Transverse colon (tissue), 4 donors: Measurements from ENCODE around the gene GALNT17. TPM values are rescaled to one million over a fixed set of nuclear protein-coding genes. Genes with fewer than 3 reads are reported as not detected.

ENCODE experiments used
- DNase-seq: peaks from one replicate; pipeline ENCODE4 v3.0.0-alpha.2; 2019
- H3K27ac ChIP-seq, 4 donors: fragments of 200-600 bp; sonication (generic); 2 replicates each; pipeline ENCODE4 v1.5.1; 2016 to 2018; ENCODE audit warnings: inconsistent platforms in 4 of 4
- H3K27me3 ChIP-seq: fragments of 200-600 bp; sonication (generic); 2 replicates; pipeline ENCODE4 v1.5.1; 2017; ENCODE audit warnings: inconsistent platforms
- H3K36me3 ChIP-seq, 4 donors: fragments of 200-600 bp; sonication (generic); 2 replicates each; pipeline ENCODE4 v1.5.1; 2017 to 2019; ENCODE audit warnings: inconsistent platforms in 4 of 4
- H3K4me1 ChIP-seq, 4 donors: fragments of 200-600 bp; sonication (generic); 2 replicates each; pipeline ENCODE4 v1.5.1; 2017 to 2020; ENCODE audit warnings: inconsistent platforms in 4 of 4
- H3K4me3 ChIP-seq, 4 donors: fragments of 200-600 bp; sonication (generic); 1 replicate in 1 of 4; 2 replicates in 3 of 4; pipeline versions ENCODE4 v1.5.1 to v1.6.1; 2017 to 2019; ENCODE audit warnings: inconsistent platforms in 4 of 4
- H3K9me3 ChIP-seq, 2 donors: fragments of 200-600 bp; sonication (generic); 2 replicates each; pipeline ENCODE4 v1.5.1; 2017 to 2019; ENCODE audit warnings: inconsistent platforms in 2 of 2
- EP300 ChIP-seq: sonication (generic); formaldehyde crosslinking; IDR thresholded peaks from one replicate; pipeline ENCODE4 v1.6.1; 2017; ENCODE audit warnings: antibody characterized with exemption, low read depth
- POLR2A ChIP-seq: fragments of 450-650 bp; IDR thresholded peaks from one replicate; pipeline ENCODE4 v1.6.1; 2016; ENCODE audit warnings: antibody characterized with exemption, mild to moderate bottlenecking, moderate library complexity
- POLR2AphosphoS5 ChIP-seq, 3 donors: sonication (generic); formaldehyde crosslinking; IDR thresholded peaks; one replicate each; pipeline ENCODE4 v1.6.1; 2016; ENCODE audit warnings: antibody characterized with exemption in 3 of 3
- WGBS, 2 donors: methylation state at CpG; one replicate each; pipeline ENCODE4 v1.1.5; 2018; ENCODE audit warnings: low coverage in 1 of 2; 5-methylcytosine and 5-hydroxymethylcytosine counted together
- in situ Hi-C, 4 donors: fragments of 200-750 bp; cut with MboI; loops; one replicate each; pipeline versions ENCODE4 v1.15.0 to v1.15.1; 2017; ENCODE audit warnings: low sequenced_read_pairs in 3 of 4, low pct_ligation_motif_present in 1 of 4, low pct_unique_long_range_greater_than_20kb in 1 of 4
- intact Hi-C: fragments of 100-400 bp; cut with DNase I; formaldehyde crosslinking; loops from one replicate; pipeline ENCODE4 v1.15.1; 2023; ENCODE audit warnings: low total_unique reads
- total RNA-seq, 4 donors: library from RNA; depleted of rRNA; stranded (reverse); fragments of >200 nt; gene quantifications; one replicate each; pipeline ENCODE4 v1.1.0, GENCODE V29; 2016
- TF ChIP-seq, protein P1 (sequence below), 5 experiments: fragments of 200-600 bp in 3 of 5; fragments of 450-650 bp in 2 of 5; sonication (generic) in 3 of 5; IDR thresholded peaks; 1 replicate in 2 of 5; 2 replicates in 3 of 5; pipeline ENCODE4 v1.5.1; 2016 to 2017; ENCODE audit warnings: antibody characterized with exemption in 5 of 5, inconsistent platforms in 3 of 5, mild to moderate bottlenecking in 2 of 5, moderate library complexity in 1 of 5

Gene GALNT17
- total RNA-seq, 4 donors from 2014 or later, result 2.6 to 6.6 (median 5.7) TPM

DNA sequence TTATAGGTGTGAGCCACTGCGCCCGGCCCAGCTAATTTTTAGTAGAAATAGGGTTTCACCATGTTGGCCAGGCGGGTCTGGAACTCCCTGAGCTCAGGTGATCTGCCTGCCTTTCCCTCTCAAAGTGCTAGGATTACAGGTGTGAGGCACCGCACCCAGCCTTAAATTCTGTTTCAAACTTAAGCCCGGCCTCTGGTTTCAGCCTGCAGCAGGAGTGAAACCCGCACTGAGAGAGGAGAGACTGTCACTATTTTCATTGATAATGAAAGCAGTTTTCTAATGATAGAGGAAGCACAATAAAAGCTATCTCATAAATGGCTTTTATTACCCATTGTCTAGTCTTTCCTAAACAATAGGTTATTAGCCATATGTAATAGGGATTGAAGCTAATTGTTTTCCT, 415.5 kb downstream of the GALNT17 start:
- no peaks in the 10 kb centered on the region for H3K27me3 ChIP-seq
- no peak overlapping the region for H3K27ac ChIP-seq
- no peak for DNase-seq
- intact Hi-C loops (loop anchor here (10.0 kb wide), 1 partner anchor 773 kb away; no protein-coding TSS in a partner anchor), in situ Hi-C loops (no loop called here)
- peaks cover 0 to 5% of the 10 kb centered on the region in 2 donors for H3K9me3 ChIP-seq
- H3K4me3 ChIP-seq, result no peak overlapping the region
- 85% methylated on average over 6 of the region's 6 CpGs; no CpG with 5 or more reads in 1 of the 2 donors for WGBS, 2 donors
- TF ChIP-seq, protein P1, sequence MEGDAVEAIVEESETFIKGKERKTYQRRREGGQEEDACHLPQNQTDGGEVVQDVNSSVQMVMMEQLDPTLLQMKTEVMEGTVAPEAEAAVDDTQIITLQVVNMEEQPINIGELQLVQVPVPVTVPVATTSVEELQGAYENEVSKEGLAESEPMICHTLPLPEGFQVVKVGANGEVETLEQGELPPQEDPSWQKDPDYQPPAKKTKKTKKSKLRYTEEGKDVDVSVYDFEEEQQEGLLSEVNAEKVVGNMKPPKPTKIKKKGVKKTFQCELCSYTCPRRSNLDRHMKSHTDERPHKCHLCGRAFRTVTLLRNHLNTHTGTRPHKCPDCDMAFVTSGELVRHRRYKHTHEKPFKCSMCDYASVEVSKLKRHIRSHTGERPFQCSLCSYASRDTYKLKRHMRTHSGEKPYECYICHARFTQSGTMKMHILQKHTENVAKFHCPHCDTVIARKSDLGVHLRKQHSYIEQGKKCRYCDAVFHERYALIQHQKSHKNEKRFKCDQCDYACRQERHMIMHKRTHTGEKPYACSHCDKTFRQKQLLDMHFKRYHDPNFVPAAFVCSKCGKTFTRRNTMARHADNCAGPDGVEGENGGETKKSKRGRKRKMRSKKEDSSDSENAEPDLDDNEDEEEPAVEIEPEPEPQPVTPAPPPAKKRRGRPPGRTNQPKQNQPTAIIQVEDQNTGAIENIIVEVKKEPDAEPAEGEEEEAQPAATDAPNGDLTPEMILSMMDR (IDR thresholded peaks at IDR 0.05), result no peak
- TF ChIP-seq EP300 (no peak), POLR2A (no peak)
- no peaks in the 10 kb centered on the region for H3K4me1 ChIP-seq
- no peaks in the 10 kb centered on the region for H3K36me3 ChIP-seq

DNA sequence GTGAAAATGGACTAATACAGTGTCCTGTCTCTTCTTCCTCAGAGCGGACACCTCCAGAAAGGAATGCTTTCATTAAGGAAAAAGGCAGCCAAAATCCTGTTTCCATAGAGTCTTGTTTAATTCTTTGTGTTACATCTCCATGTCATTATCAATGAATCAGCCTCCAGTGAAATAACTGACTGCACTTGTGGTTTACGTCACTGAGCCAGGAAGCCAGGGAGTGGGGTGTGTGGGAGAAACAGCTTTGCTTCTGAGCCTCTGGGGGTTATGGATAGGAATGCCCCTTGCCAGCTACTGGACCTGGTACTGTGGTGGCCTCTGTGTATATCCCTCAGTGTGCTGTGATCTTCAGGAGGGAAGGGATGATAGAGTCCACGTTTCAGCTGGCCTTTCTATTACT, 416.8 kb downstream of the GALNT17 start:
- no peaks in the 10 kb centered on the region for H3K4me1 ChIP-seq
- TF ChIP-seq POLR2A (no peak), EP300 (no peak), POLR2AphosphoS5 (IDR thresholded peaks at IDR 0.05) (no peak)
- TF ChIP-seq, protein P1 (IDR thresholded peaks at IDR 0.05), result no peak
- peaks cover 0 to 5% of the 10 kb centered on the region in 2 donors for H3K9me3 ChIP-seq
- H3K27ac ChIP-seq, result no peak overlapping the region
- DNase-seq, result no peak
- H3K36me3 ChIP-seq, result no peaks in the 10 kb centered on the region
- intact Hi-C loops (loop anchor here (10.0 kb wide), 1 partner anchor 774 kb away; no protein-coding TSS in a partner anchor), in situ Hi-C loops (no loop called here)
- H3K4me3 ChIP-seq, result no peak overlapping the region
- WGBS, 2 donors, result 81 to 86% methylated on average over 1 to 3 of the region's 3 CpGs
- no peaks in the 10 kb centered on the region for H3K27me3 ChIP-seq

DNA sequence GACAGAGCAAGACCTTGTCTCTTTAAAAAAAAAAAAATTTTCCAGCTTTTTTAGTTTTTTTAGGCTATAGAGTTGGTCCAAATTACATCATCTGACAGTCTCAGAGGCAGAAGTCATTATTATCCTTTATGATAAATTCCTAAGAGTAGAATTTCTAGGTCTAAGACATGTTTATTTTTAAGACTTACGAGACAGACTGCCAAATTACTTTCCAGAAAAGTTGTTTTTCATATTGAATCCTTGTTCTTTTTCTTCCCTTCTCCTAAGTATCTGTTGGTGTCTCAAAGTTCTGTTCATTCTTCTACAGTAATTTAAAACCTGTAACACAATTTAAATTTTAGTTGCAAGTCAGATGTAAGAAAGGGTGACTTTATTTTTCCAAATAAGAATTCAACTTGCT, 421.4 kb downstream of the GALNT17 start:
- Histone ChIP-seq H3K27me3 (no peaks in the 10 kb centered on the region), H3K9me3 (peaks cover 0 to 5% of the 10 kb centered on the region in 2 donors), H3K27ac (no peak overlapping the region), H3K4me3 (no peak overlapping the region), H3K36me3 (no peaks in the 10 kb centered on the region), H3K4me1 (no peaks in the 10 kb centered on the region)
- DNase-seq, result no peak
- intact Hi-C loops (no loop called here), in situ Hi-C loops (no loop called here)
- TF ChIP-seq, protein P1 (IDR thresholded peaks at IDR 0.05), result no peak
- TF ChIP-seq POLR2A (no peak), EP300 (no peak), POLR2AphosphoS5 (IDR thresholded peaks at IDR 0.05) (no peak)
- WGBS, 2 donors, result 25 to 48% methylated on average over 1 of the region's 1 CpG

DNA sequence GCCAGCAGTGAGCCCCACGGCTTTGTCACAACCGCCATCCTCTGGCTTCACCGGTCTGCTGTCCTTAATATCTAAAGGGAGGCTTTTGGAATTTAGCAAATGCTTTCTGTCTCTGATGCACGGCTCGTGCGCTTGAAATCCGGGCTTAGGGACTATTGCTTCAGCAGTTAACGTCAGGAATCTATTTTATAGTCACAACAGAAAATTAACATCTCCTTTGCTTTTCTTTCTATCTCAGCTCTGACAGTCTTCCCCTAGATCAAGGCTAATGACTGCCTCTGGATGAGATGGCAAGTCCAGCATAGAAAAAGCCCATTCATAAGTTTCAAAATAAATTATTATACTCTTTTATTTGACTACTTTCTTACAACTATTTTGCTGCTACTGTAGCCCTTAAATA, 423.8 kb downstream of the GALNT17 start:
- Histone ChIP-seq H3K27me3 (no peaks in the 10 kb centered on the region), H3K36me3 (no peaks in the 10 kb centered on the region), H3K9me3 (peaks cover 0 to 5% of the 10 kb centered on the region in 2 donors), H3K4me1 (no peaks in the 10 kb centered on the region), H3K27ac (no peak overlapping the region), H3K4me3 (no peak overlapping the region)
- intact Hi-C loops, result no loop called here
- 90 to 93% methylated on average over 4 to 8 of the region's 8 CpGs for WGBS, 2 donors
- in situ Hi-C loops, result no loop called here
- DNase-seq, result no peak
- TF ChIP-seq EP300 (no peak), POLR2A (no peak), POLR2AphosphoS5 (IDR thresholded peaks at IDR 0.05) (no peak)
- TF ChIP-seq, protein P1 (IDR thresholded peaks at IDR 0.05), result no peak
